ENCODE measurements around the gene PPM1H. TPM values are rescaled to one million over a fixed set of nuclear protein-coding genes. Genes with fewer than 3 reads are reported as not detected.

Gene PPM1H
- total RNA-seq, 1 experiment from 2014 or later, result 12.0 TPM

DNA sequence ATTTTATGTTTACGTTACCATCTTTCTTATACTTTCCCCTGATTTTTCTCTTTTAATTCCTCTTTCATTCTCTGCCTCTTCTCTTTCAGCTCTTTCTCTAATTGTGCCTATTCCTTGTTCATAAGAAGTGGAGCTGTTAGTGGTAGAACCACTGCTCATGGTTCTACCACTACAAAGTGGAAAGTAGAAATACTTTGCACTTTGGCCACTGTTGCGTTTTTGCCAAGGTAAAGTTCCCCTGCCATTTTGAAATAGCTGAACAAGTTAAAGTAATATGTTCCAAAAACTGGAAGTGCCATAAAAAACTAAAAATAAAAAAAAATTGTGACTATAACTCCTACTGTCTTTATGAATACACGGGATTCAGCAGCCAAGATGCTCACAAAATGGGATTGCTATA is 337.7 kb downstream of the PPM1H start:
- H3K4me3 ChIP-seq (ENCODE audit: low read length), result no peak overlapping the region
- intact Hi-C loops (cut with micrococcal nuclease), result no loop called here
- no peaks in the 10 kb centered on the region for H3K9me3 ChIP-seq (ENCODE audit: low read length)
- DNase-seq (no peak), ATAC-seq (no peak)
- no peak overlapping the region for H3K4me2 ChIP-seq (ENCODE audit: low read length)
- H3K9me2 ChIP-seq (replicated peaks; ENCODE audit: low read length), result no peaks in the 10 kb centered on the region
- H2AFZ ChIP-seq (ENCODE audit: low read length), result no peak overlapping the region
- H3K4me1 ChIP-seq (ENCODE audit: insufficient read depth, low read length), result peaks cover 27% of the 10 kb centered on the region
- H3K79me2 ChIP-seq (ENCODE audit: low read length), result peaks cover 8% of the 10 kb centered on the region; the same call in 1 of the 2 replicates
- BruUV-seq (replicated peaks), result no TSS peak
- no peak overlapping the region for H3K9ac ChIP-seq (ENCODE audit: low read length)
- H3K27me3 ChIP-seq (ENCODE audit: low read length), result no peaks in the 10 kb centered on the region
- TF ChIP-seq, protein P1, sequence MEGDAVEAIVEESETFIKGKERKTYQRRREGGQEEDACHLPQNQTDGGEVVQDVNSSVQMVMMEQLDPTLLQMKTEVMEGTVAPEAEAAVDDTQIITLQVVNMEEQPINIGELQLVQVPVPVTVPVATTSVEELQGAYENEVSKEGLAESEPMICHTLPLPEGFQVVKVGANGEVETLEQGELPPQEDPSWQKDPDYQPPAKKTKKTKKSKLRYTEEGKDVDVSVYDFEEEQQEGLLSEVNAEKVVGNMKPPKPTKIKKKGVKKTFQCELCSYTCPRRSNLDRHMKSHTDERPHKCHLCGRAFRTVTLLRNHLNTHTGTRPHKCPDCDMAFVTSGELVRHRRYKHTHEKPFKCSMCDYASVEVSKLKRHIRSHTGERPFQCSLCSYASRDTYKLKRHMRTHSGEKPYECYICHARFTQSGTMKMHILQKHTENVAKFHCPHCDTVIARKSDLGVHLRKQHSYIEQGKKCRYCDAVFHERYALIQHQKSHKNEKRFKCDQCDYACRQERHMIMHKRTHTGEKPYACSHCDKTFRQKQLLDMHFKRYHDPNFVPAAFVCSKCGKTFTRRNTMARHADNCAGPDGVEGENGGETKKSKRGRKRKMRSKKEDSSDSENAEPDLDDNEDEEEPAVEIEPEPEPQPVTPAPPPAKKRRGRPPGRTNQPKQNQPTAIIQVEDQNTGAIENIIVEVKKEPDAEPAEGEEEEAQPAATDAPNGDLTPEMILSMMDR (conservative IDR thresholded peaks at IDR 0.05; ENCODE audit: low read depth, low read length), result no peak
- TF ChIP-seq EZH2 (IDR thresholded peaks at IDR 0.05; ENCODE audit: low read length, unreplicated experiment), result no peak
- no peak for TF ChIP-seq EZH2phosphoT487 (IDR thresholded peaks at IDR 0.05; ENCODE audit: borderline replicate concordance, low read length)
- no peak overlapping the region for H3K27ac ChIP-seq (ENCODE audit: low read length)
- no peaks in the 10 kb centered on the region for H3F3A ChIP-seq (ENCODE audit: low read length, unreplicated experiment)
- H4K20me1 ChIP-seq (ENCODE audit: low read length), result no peaks in the 10 kb centered on the region
- CTCF ChIA-PET, result no interaction called here
- H3K36me3 ChIP-seq (ENCODE audit: low read depth, low read length), result no peaks in the 10 kb centered on the region
- POLR2A ChIA-PET (ENCODE audit: unreplicated experiment), result no interaction called here

Small RNA genes within 50 kb of the gene (microRNA-seq; reads per million reads assigned to microRNA genes)
- 68,658 reads per million, percentile 99 among the genes with 10 or more reads in this experiment for gene MIRLET7I (ENCODE audit: unreplicated experiment)

Other genes with a start within 250 kb of the PPM1H start
- gene AVPR1A, start 216.1 kb upstream of the PPM1H start, total RNA-seq (2014; rRNA removed), result not detected in 2 replicates